Measurements from ENCODE around the gene MAGEC1. TPM values are rescaled to one million over a fixed set of nuclear protein-coding genes. Genes with fewer than 3 reads are reported as not detected.

The MAGEC1 gene
- total and polyA plus RNA-seq, 2 experiments from 2014 or later, result not detected

GRCh38 chrX:141902366-141902765 lies 1.3 kb upstream of the MAGEC1 start:
- Histone ChIP-seq H3K27ac (ENCODE audit: low read depth) (no peak overlapping the region), H3K36me3 (ENCODE audit: insufficient read depth) (no peaks in the 10 kb centered on the region), H3K4me3 (no peak overlapping the region), H3K27me3 (ENCODE audit: insufficient read depth) (no peaks in the 10 kb centered on the region), H3F3A (replicated peaks; ENCODE audit: low read depth) (no peaks in the 10 kb centered on the region), H3K4me1 (ENCODE audit: insufficient read depth) (no peaks in the 10 kb centered on the region), H4K20me1 (replicated peaks; ENCODE audit: insufficient read depth) (no peaks in the 10 kb centered on the region), H3K9me2 (ENCODE audit: insufficient read depth) (no peaks in the 10 kb centered on the region), H3K4me2 (no peak overlapping the region), H3K79me2 (replicated peaks; ENCODE audit: insufficient read depth) (no peaks in the 10 kb centered on the region), H2AFZ (no peak overlapping the region)
- Mint-ChIP-seq H3K27me3 (ENCODE audit: insufficient read depth, low read depth, poor library complexity) (no peaks in the 10 kb centered on the region), H3K36me3 (ENCODE audit: low read depth) (no peaks in the 10 kb centered on the region; the same call in 2 of the 3 replicates), H3K4me3 (no peak overlapping the region), H3K9me3 (peaks cover 14% of the 10 kb centered on the region), H3K4me1 (no peaks in the 10 kb centered on the region), H3K27ac (no peak overlapping the region)
- no peak for DNase-seq (ENCODE audit: low spot score)
- TF ChIP-seq ZNF331 (CRISPR knock-in tag; IDR thresholded peaks at IDR 0.05; ENCODE audit: low read depth), result no peak
- TF ChIP-seq EZH2phosphoT487 (IDR thresholded peaks at IDR 0.05; ENCODE audit: unreplicated experiment), result no peak
- TF ChIP-seq EZH2 (IDR thresholded peaks at IDR 0.05; ENCODE audit: low read depth, unreplicated experiment), result no peak
- no peak for TF ChIP-seq POLR2AphosphoS5 (IDR thresholded peaks at IDR 0.05; ENCODE audit: low read depth)
- TF ChIP-seq REST (IDR thresholded peaks at IDR 0.05; ENCODE audit: unreplicated experiment), result no peak
- no peak for TF ChIP-seq ETS1 (IDR thresholded peaks at IDR 0.05)
- TF ChIP-seq CTCF (conservative IDR thresholded peaks at IDR 0.05; ENCODE audit: low read depth in 2 of 2), result no peak
- TF ChIP-seq ZNF114 (CRISPR knock-in tag; IDR thresholded peaks at IDR 0.05), result no peak
- no peak for TF ChIP-seq ZNF462 (CRISPR knock-in tag; IDR thresholded peaks at IDR 0.05)
- TF ChIP-seq CREB1 (CRISPR knock-in tag; IDR thresholded peaks at IDR 0.05; ENCODE audit: low read depth), result no peak
- no peak for TF ChIP-seq STAT1 (IDR thresholded peaks at IDR 0.05; ENCODE audit: unreplicated experiment)
- no peak for TF ChIP-seq NANOG (IDR thresholded peaks at IDR 0.05; ENCODE audit: borderline replicate concordance)
- no peak for TF ChIP-seq JUNB (IDR thresholded peaks at IDR 0.05; ENCODE audit: unreplicated experiment)
- ATAC-seq, result no peak
